HG02938 (cell line): ENCODE measurements around the gene MKX.

Source experiments
- ATAC-seq: cut with Tn5 transposase; IDR thresholded peaks from one replicate; pipeline ENCODE4 v1.9.1; 2021; ENCODE audit warnings: mild to moderate bottlenecking, moderate library complexity; ENCODE audit not compliant: unreplicated experiment

The MKX gene

DNA sequence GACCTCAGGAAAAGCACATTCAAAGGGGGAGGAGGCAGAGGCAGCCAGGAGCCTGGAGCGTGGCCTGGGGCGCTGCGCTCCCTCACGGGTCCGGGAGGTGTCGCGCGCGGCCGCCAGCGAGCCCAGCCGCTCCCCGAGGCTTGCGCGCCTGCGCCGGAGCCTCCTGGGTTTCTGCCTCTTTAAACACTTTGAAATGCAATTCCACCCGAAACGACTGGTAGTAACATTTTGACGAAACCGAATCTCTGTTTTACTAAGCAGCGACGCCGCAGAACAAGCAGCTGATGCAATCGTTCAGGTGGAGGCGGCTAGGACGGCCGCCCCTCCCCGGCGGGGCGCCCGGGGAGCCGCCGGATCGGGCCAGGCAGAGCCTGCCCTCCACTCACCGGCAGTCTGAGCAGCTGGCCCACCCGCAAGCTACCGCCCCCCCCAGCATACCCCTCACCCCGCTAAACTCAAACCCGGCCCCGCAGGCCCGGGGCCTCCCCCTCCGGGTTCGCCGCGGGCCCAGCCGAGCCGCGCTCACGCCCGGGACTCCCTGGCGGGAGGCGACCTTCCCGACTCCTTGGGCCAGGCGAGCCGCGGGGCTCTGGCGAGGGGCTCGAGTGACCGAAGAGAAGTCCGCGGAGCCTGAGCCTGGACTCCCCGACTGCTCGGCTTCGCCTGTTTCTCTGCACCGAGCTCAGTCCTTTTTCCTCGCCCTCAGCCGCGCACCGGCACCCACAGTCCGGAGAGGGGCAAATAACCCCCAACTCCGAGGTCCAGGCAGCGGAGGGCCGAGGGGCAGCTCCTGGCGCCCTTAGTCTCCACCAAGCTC is 3.2 kb downstream of the MKX start:
- ATAC-seq = peak; percentile 95

DNA sequence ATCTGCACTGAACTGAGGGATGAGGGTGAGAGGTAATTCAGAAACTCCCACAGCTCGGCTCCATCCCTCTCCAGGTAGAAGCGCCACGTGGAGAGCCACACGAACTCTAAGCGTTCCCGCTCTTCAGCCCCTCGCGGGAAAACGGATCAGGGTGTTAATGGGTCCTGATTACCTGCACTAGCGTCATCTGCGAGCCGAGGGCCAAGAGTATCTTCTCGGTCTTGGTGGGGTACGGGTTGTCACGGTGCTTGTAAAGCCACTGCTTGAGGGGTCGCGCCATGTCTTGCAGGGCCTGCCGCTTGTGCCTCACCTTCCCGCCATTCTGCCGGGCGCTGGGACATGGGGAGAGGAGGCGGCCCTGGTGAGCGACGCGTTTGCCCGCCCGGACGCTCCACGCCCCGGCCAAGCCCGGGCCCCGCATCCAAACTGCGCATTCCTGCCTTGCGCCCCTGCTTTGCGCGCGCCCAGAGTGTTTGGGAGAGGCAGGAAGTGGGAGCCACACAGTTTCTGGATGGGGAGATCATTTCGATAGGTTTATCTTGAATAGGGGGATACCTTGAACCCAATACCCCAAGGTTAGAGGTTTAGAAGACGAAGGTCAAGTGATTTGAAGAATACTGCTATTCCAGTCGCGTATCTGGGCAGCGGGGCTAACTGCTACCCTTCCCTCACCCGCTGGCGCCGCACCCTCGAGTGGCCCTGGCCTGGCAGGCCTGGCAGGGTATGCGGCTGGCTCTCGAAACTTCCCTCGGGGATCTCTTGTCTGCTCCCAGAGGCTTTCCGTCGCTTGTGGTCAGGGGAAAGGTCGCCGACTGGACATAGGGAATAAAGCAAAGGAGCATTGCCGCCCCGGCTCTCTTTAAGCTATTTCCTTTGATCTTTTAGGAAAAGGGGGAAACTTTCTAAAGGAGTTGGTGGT is 4.2 kb downstream of the MKX start:
- ATAC-seq = no peak

DNA sequence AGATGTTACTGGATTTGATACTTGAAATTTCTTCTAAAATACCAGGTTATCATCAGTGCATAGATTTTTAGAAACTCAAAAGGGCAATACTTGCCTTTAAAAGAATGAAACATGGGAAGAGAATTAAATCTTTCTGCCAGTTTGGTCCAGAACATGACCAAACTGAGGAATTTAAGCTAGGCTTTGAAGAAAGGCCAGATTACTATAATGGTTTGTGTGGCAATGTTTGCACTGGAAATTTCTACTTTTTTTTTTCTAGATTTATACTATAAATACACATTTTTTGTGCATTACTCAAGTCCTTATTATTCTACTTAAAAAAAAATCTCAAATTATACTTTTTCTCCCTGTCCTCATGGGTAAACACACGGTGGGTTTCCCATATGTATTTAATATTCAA is 9.2 kb downstream of the MKX start:
- no peak for ATAC-seq

DNA sequence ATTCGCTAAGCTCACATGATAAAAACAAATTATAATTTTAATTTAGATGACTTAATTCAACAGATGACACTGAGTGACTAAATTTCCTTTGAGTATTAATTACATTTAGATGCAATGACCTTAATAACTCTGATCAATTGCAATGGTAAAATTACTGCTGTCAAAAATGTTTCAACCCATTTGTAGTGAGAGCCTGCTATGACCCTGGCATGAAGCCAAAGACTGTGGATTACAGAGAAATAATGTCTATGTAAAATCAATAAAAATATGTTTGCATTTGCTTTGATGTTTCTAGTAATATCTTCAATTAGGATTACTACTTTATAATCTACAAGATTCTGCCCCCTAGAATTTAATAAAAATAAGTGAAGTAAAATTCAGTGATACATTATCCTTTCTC is 15.6 kb downstream of the MKX start:
- ATAC-seq = no peak

DNA sequence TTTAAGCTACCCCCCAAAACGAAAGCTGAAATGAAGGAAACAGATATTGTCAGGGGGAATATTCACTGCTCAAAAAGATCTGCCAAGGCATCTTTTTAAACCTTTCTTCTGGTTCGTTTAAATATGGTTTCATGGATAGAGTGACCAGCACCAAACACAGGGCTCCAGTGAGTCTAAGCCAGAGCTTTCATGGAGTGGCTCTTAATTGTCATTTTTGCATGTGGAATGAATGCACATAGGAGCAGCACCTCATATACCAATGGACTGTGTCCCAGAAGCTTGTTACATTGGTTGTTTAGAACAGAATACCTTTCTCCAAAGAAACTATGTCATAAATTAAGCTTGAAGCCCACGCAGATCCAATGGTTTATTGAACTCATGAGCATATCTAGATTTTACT is 17.3 kb downstream of the MKX start:
- no peak for ATAC-seq

DNA sequence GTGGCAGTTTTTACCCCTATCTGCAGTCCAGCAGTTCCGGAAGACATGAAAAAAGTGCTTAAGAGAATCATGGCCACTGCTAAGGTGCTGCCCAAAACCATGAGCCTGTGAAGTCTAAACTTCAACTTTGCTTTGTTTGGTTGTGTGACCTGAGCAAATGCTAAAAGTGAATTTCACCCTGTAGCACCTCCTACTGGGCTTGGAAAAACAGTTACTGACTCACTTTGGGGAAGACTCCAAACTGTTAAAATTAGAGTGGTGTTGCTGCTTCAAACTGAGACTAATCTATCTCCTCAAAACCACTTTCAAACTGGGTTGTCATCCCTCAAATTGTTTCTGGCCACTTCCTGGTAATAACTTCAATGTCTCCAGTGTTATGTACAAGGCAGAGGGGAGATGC is 21.3 kb downstream of the MKX start:
- ATAC-seq = no peak

DNA sequence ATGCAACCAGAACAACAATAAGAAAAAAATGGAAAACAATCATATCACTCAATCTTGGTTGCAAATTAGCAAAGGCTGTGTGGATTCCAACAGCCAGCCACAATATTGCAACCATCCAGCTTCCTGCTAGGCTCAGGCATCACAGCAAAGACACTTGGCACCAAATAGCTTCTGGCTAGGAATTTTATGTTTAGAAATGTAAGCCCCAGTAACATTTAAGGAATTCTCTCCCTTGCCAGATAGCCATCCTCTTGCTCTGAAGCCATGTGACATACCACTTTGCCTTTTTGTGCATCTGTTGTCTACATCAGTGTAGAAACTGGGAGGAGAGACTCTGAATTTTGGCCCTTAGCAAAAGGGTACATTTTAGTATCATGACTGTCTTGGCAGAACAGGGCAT is 22.2 kb downstream of the MKX start:
- ATAC-seq = no peak

DNA sequence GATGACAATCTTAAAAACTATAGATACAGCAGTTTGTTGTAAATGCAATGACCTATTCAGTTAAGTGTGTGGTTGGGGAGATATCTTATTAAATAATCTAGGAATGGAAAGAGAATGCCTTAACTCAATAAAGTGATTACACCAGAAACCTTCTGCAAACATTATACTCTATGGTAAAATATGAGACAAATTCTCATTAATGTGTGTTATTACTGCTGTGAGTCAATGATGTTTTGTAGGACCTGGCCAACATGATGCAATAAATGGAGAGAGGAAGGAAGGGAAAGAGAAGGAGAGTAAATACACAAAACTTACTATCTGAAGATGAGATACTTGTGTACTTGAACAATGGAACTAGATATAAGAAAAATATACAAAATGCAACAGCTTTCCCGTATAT is 25.1 kb downstream of the MKX start:
- no peak for ATAC-seq

DNA sequence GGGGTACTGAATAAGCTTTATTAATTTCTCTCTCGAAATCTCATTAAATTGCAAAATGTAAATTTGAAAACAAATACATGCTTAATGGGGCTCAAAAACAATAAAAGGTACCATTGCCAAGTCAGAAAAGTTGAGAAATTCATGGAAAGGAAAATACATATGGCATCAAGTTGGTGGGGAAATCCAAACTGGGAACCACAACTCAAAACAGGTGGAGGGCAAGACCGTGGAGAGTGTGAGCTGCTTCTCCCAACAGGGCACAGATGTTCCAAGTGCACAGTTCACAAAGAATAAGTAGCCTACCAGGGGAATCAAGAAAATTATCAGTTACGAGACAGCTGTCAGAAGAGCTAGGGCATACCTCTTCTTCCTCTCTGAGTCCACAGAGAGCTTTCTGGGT is 26.6 kb downstream of the MKX start:
- no peak for ATAC-seq

DNA sequence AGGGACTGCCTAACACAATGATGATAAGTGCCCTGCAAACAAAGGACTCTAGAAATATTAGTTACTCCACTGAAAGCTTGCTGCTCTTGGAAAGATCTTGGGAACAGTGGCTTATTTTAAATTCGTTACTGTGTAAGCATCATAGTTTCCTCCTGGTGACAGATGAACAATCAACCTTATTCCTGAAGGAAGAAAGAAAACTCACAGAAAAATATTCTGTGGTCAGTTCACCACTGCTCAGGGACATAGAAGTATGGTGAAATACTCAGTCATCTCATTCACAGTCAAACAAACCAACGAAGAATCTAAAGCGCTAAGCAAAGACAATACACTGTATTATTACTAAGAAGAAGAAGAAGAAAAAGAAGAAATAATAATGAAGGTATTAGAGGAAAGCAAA is 27.8 kb downstream of the MKX start:
- no peak for ATAC-seq

DNA sequence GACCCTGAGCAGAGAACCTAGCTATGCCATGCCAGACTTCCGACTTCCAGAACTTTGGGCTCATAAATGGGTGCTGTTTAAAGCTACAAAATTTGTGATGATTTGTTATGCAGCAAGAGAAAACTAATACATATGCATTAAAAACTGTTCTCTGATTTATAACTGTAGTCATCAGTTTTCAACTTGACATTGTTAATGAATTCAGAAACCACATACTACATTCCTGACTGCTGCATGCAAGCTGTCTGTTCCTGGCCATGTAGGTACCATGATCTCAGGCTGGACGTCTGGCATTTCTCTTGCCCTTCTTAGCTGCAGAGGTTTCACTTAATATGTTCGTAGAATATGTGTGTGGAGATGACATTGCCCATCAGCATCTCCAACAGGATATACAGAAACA is 28.4 kb downstream of the MKX start:
- ATAC-seq = no peak

DNA sequence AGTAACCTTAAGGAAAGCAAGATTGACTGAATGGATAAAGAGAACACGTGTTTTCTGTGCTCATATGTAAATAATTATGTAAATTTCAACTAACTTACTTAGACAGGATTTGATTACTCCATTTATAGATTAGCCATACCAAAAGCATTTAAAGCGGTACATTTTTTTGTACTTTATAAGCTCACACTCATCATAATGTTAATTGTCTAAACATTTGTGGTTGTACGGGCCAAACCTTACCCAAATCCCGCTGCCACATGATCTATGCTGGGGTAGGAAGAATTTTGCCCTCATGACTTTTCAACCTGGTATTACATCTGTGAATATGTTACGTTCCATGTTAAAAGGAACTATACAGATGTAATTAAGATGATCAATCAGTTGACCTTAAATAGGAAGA is 29.1 kb downstream of the MKX start:
- no peak for ATAC-seq

DNA sequence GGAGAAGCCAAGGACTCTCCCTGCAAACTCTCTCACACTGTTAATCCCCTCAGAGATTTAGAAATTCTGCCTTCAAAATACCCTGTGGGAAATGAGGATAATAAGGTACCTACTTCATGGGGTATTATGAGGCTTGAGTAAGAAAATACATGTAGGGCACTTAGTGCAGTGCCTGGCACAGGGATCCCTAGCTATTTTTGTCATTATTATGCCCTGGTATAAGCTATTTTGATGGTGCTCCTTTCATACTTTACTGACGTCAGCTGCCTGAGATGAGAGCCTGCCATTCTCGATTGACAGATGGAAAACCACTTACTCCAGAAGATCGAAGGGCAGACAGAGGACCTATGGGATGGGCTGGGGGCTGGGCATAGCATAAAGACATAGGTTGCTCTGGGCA is 30.1 kb downstream of the MKX start:
- ATAC-seq = no peak

DNA sequence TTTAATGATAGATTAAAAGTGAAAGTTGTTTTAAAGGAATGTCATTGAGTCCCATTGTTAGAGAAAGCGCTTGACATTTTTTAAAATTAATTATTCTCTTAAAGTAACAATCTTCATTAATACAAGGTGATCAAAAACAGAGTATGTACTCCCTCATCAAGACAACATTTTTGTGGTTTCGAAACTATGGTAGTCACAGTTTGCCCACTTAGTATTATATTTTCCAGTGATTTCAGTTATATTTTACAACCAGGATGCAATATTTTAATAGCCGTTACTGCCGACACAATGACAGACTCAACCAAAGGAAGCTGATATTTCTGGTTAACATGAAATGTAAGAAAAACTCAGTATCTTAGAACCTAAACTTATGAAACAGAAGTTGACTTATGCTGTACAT is 31.3 kb downstream of the MKX start:
- no peak for ATAC-seq

DNA sequence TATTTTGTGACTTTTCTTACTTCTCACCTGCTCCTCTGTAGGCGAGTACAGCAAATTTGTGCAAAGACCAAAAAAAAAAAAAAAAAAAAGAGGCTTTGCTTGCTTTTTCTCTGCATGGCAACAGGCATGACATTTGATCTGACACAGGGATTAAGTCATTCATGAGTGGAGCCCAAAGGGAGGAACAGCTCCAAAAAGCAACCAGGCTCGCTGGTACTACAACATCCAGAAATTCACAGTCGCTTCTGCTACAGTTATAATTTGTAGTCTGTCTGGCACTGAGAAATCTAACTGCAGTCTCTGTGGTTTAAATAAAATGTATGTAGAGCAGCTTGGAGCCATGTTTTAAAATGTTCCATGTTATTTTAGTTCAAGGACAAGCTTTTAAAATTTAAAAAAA is 31.7 kb downstream of the MKX start:
- ATAC-seq = no peak

DNA sequence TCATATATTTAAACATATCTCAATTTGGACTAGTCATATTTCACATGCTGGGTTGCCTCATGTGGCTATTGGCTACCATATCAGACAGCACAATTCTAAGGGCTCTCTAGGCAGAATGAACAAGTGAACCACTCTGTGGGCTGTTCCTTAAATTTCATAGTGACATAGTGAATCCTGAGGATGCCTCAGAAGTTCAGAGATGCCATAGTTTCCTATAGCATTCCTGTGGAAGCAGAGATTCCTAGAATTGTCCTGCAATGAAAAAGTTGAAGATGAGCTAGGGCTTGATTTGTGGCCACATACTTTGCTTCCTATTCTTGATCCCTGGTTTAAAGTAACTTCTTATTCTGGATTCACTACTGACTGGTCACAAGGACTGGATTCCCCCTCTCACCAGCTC is 35.6 kb downstream of the MKX start:
- ATAC-seq = no peak

DNA sequence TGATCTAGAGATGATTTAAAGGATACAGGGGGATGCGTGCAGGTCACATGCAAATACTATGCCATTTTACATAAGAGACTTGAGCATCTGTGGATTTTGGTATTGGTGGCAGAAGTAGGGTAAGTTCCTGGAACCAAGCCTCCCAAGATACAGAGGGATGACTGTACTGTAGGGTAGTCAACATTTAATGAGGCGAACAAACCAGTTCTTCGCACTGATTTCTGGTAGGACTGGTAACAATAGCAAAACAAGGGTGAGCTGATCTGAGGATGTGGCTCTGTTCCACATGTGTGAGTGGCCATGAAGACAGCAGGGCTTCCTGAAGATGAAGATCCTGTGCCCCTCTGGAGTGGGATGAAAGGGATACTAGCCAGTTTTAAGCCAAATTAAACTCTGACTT is 36.3 kb downstream of the MKX start:
- no peak for ATAC-seq

DNA sequence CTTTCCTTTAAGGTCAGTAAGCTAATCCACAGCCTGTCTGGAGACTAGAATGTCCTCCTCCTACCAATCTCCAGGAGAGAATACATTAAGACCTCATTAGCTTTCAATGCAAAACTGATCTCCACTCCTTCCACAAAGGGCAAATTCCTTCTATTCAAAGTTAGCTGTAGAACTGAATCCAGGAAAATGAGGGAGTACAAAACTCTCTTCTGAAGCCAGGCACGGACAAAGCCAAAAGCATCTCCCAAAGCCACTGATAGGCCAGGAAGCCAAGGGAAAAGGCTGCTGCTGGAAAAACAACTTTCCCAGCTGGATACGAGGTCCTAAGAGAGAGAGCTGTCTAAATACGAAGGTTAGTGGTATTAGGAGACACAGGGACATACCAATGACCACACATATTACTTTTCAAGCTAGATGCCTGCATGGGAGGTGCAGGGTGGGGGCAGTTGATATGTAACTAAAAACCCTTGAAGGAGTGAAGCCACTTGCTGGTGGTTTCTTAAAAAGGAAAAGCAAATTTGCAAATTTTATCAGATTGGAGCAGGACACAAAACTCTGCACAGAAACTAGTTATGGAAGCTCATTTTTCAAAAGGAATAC is 43.6 kb downstream of the MKX start:
- no peak for ATAC-seq

DNA sequence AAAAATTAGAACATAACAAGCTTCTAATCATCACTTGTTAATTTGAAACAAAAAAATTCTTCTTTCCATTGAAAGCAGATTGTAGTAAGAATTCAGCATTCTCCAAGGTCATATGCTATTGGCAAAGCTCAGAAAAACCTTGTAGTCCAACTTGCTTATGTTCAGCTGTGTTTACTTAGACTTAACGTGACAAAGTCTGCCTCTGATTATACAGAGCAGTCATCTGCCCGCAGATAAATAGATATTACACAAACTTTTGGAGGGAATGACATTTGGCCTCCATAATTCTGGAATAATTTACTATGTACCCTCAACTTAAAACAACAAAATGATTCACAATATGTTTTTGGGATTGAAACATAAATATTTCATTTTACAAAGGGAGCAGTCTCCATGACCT is 45.8 kb downstream of the MKX start:
- ATAC-seq = no peak

DNA sequence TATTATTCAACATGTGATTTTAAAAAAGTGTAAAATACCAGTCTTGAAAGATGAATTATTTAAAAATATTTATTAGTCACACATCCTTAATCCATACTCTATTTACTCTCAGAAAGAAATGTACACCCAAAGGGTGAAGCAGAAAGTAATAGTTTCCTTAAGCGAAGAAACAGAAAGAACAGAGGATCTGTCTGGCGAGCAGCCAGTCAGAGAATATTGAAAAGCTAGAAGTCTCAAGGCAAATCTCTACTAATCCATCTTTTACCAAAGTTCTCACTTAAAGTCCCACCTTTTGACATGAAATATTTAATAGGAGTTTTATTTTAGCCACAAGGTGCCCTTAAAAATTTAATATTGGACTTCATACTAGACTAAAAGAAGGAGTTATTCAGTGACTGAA is 46.7 kb downstream of the MKX start:
- ATAC-seq = no peak

DNA sequence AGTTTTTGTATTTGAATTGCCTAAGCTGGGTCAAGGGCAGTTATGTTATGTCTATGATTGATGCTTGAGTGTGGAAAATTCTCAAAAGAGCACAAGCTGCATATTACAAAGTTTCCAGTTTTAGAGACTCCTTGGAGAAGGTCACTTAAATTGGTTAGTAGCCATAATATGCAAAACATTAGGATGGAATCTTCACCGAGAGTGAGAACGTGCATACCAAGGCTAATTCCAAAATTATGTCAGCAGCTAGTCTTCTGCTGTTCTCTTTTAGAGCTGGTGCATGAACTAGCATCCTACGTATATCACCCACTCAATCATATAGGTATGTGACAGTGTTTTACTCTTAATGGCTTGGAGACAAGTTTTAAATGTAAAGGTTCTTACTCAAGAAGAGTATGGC is 49.2 kb downstream of the MKX start:
- no peak for ATAC-seq

DNA sequence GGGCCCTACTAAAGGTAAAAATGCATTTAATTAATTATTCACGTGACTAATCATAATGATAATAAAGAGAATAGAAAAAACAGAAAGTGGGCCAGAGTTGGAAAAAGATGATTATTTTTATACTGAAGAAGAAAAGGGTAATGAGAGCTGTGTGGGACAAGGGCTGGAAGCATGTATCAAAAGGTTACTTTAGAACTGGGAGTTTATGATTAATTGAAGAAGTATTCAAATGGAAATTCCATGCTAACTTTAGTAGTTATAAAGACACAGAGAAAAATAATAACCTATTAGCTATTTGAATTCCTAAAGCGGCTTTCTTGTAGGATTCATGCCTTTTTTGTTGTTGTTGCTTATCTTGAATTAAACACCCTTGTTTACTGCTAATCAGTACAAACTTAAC is 49.9 kb downstream of the MKX start:
- no peak for ATAC-seq
